ENCODE data around the gene OCIAD2. TPM values are rescaled to one million over a fixed set of nuclear protein-coding genes. Genes with fewer than 3 reads are reported as not detected.

The OCIAD2 gene
- total and polyA plus RNA-seq, 2 of the 4 experiments (the other 2 are of a cell fraction), result 16.5 to 21.4 TPM

DNA sequence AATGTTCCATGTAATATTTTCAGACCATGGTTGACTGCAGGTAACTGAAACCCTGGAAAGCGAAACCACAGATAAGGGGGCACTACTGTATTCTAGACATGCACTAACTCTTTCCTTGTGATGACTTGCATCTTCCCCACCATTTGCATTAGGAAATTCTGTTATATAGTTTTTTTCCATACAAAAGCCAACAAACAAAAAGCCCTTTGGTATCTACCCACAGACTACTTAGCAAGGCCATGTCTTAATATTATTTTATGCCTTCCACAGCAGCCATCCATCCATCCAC, 52.2 kb downstream of the OCIAD2 start:
- Histone ChIP-seq H3K27me3 (ENCODE audit: control insufficient read depth, insufficient read depth, low read length) (no peaks in the 10 kb centered on the region), H2AK9ac (replicated peaks; ENCODE audit: low read depth, low read length, poor library complexity) (peak overlapping the region; percentile 78), H3K9ac (ENCODE audit: low read depth, low read length) (no peak overlapping the region), H2AFZ (replicated peaks; ENCODE audit: low read length, poor library complexity) (no peak overlapping the region), H3K4me1 (ENCODE audit: control insufficient read depth, insufficient read depth, low read length) (no peaks in the 10 kb centered on the region), H2BK15ac (ENCODE audit: low read depth, low read length) (no peak overlapping the region), H4K20me1 (ENCODE audit: insufficient read depth, low read length) (no peaks in the 10 kb centered on the region), H3K4me2 (ENCODE audit: low read depth, low read length) (no peak overlapping the region), H3K4ac (ENCODE audit: low read depth, low read length) (no peak overlapping the region), H4K5ac (ENCODE audit: low read depth, low read length) (no peak overlapping the region), H3K79me1 (ENCODE audit: low read depth in 1 of 2, low read length in 2 of 2) (peaks cover 0 to 7% of the 10 kb centered on the region in 2 experiments; a peak in 1 of 4 replicates), H2BK20ac (ENCODE audit: low read depth, low read length) (no peak overlapping the region), H3K27ac (ENCODE audit: insufficient read depth, low read length) (no peak overlapping the region), H2BK120ac (ENCODE audit: low read depth, low read length) (no peak overlapping the region), H3K9me3 (ENCODE audit: control insufficient read depth, insufficient read depth, low read length) (no peaks in the 10 kb centered on the region), H3K23ac (ENCODE audit: low read depth, low read length) (no peak overlapping the region), H3K56ac (ENCODE audit: extremely low read depth, insufficient read depth, low read length) (no peak overlapping the region), H2BK5ac (ENCODE audit: low read depth, low read length, poor library complexity, severe bottlenecking) (no peak overlapping the region), H2AK5ac (ENCODE audit: low read depth, low read length) (no peak overlapping the region), H3K14ac (replicated peaks; ENCODE audit: low read depth, low read length) (no peak overlapping the region), H3K36me3 (ENCODE audit: control insufficient read depth, insufficient read depth, low read length) (peaks cover 24% of the 10 kb centered on the region), H4K8ac (ENCODE audit: low read depth in 2 of 2, low read length in 2 of 2) (no peak overlapping the region), H3K18ac (ENCODE audit: low read depth, low read length) (no peak overlapping the region), H4K91ac (ENCODE audit: insufficient read depth, low read depth, low read length) (no peak overlapping the region), H3K4me3 (ENCODE audit: insufficient read depth, low read depth, low read length) (no peak overlapping the region), H3K9me1 (ENCODE audit: insufficient read depth, low read length) (no peaks in the 10 kb centered on the region)
- ATAC-seq (ENCODE audit: low read depth), result no peak
- TF ChIP-seq MAZ (IDR thresholded peaks at IDR 0.05; ENCODE audit: borderline replicate concordance, low read depth, low read length) (no peak), RAD21 (IDR thresholded peaks at IDR 0.05; ENCODE audit: low read length) (no peak), SMC3 (IDR thresholded peaks at IDR 0.05; ENCODE audit: low read depth, low read length) (no peak), NFE2L2 (IDR thresholded peaks at IDR 0.05; ENCODE audit: low read depth, low read length) (no peak), CHD1 (IDR thresholded peaks at IDR 0.05; ENCODE audit: low read depth, low read length) (no peak), POLR2A (IDR thresholded peaks at IDR 0.05; ENCODE audit: low read depth, low read length) (no peak), FOS (IDR thresholded peaks at IDR 0.05; ENCODE audit: low read depth, low read length) (no peak), MXI1 (IDR thresholded peaks at IDR 0.05; ENCODE audit: borderline replicate concordance, low read depth, low read length) (no peak), RCOR1 (IDR thresholded peaks at IDR 0.05; ENCODE audit: insufficient replicate concordance, low read length) (no peak), RFX5 (IDR thresholded peaks at IDR 0.05; ENCODE audit: low read depth, low read length) (no peak), BHLHE40 (IDR thresholded peaks at IDR 0.05; ENCODE audit: low read depth, low read length) (no peak), CEBPB (IDR thresholded peaks at IDR 0.05; ENCODE audit: low read depth, low read length) (no peak), MAFK (IDR thresholded peaks at IDR 0.05; ENCODE audit: low read depth, low read length) (no peak)
- TF ChIP-seq, protein P1, sequence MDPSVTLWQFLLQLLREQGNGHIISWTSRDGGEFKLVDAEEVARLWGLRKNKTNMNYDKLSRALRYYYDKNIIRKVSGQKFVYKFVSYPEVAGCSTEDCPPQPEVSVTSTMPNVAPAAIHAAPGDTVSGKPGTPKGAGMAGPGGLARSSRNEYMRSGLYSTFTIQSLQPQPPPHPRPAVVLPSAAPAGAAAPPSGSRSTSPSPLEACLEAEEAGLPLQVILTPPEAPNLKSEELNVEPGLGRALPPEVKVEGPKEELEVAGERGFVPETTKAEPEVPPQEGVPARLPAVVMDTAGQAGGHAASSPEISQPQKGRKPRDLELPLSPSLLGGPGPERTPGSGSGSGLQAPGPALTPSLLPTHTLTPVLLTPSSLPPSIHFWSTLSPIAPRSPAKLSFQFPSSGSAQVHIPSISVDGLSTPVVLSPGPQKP (IDR thresholded peaks at IDR 0.05; ENCODE audit: borderline replicate concordance, low read depth, low read length), result no peak
- TF ChIP-seq, protein P2, sequence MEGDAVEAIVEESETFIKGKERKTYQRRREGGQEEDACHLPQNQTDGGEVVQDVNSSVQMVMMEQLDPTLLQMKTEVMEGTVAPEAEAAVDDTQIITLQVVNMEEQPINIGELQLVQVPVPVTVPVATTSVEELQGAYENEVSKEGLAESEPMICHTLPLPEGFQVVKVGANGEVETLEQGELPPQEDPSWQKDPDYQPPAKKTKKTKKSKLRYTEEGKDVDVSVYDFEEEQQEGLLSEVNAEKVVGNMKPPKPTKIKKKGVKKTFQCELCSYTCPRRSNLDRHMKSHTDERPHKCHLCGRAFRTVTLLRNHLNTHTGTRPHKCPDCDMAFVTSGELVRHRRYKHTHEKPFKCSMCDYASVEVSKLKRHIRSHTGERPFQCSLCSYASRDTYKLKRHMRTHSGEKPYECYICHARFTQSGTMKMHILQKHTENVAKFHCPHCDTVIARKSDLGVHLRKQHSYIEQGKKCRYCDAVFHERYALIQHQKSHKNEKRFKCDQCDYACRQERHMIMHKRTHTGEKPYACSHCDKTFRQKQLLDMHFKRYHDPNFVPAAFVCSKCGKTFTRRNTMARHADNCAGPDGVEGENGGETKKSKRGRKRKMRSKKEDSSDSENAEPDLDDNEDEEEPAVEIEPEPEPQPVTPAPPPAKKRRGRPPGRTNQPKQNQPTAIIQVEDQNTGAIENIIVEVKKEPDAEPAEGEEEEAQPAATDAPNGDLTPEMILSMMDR (conservative IDR thresholded peaks at IDR 0.05; ENCODE audit: low read depth, low read length), result no peak
- TF ChIP-seq, protein P3, sequence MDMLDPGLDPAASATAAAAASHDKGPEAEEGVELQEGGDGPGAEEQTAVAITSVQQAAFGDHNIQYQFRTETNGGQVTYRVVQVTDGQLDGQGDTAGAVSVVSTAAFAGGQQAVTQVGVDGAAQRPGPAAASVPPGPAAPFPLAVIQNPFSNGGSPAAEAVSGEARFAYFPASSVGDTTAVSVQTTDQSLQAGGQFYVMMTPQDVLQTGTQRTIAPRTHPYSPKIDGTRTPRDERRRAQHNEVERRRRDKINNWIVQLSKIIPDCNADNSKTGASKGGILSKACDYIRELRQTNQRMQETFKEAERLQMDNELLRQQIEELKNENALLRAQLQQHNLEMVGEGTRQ (IDR thresholded peaks at IDR 0.05; ENCODE audit: low read depth, low read length), result no peak
- WGBS, 2 experiments (ENCODE audit: extremely low coverage in 2 of 2, insufficient read length in 1 of 2), result no CpG with 5 or more reads among the region's 1 CpG
- no peak for DNase-seq
- dilution Hi-C loops (cut with HindIII; ENCODE audit: low sequenced_read_pairs, unreplicated experiment), result no loop called here
- intact Hi-C loops (cut with micrococcal nuclease), result no loop called here
- ChIA-PET POLR2A (ENCODE audit: unreplicated experiment) (no interaction called here), CTCF (no interaction called here)
- in situ Hi-C loops (cut with MboI; ENCODE audit: low sequenced_read_pairs), result no loop called here
- no TSS peak for BruUV-seq (replicated peaks)
